HEK293T (cell line): ENCODE results near the gene CAMK2G.

ENCODE experiments used
- CTCF ChIA-PET: fragments of 350-600 bp; formaldehyde crosslinking; extraction: SDS; loops from one replicate; lab custom pipeline; 2021; ENCODE audit warnings: antibody characterized with exemption, inconsistent platforms; lab: Yijun Ruan, JAX
- POLR2A ChIA-PET: fragments of 350-600 bp; formaldehyde crosslinking; extraction: SDS; loops from one replicate; lab custom pipeline; 2020; ENCODE audit warnings: antibody characterized with exemption, inconsistent platforms; lab: Yijun Ruan, JAX
- DNase-seq: peaks from one replicate; pipeline ENCODE4 v3.0.0; 2012; ENCODE audit warnings: mixed read lengths; ENCODE audit errors: extremely low spot score
- ARNT ChIP-seq: fragments of 450-650 bp; IDR thresholded peaks from 2 replicates; pipeline ENCODE4 v1.6.1; 2017; ENCODE audit warnings: mild to moderate bottlenecking
- BHLHE40 ChIP-seq: fragments of 450-650 bp; IDR thresholded peaks from 2 replicates; pipeline ENCODE4 v1.6.1; 2016; ENCODE audit warnings: mild to moderate bottlenecking, moderate library complexity, borderline replicate concordance
- CTBP1 ChIP-seq: fragments of 450-650 bp; IDR thresholded peaks from 2 replicates; pipeline ENCODE4 v1.6.1; 2016; ENCODE audit warnings: borderline replicate concordance
- ELF4 ChIP-seq: fragments of 450-650 bp; IDR thresholded peaks from 2 replicates; pipeline ENCODE4 v1.6.1; 2017; ENCODE audit warnings: antibody characterized with exemption
- FOXA1 ChIP-seq: fragments of 450-650 bp; IDR thresholded peaks from 2 replicates; pipeline ENCODE4 v1.6.1; 2016; ENCODE audit warnings: mild to moderate bottlenecking
- FOXK2 ChIP-seq: fragments of 450-650 bp; IDR thresholded peaks from 2 replicates; pipeline ENCODE4 v1.6.1; 2016; ENCODE audit warnings: mild to moderate bottlenecking
- FOXM1 ChIP-seq: fragments of 450-650 bp; IDR thresholded peaks from 2 replicates; pipeline ENCODE4 v1.6.1; 2017; ENCODE audit warnings: mild to moderate bottlenecking, borderline replicate concordance
- HDGF ChIP-seq: fragments of 450-650 bp; IDR thresholded peaks from 2 replicates; pipeline ENCODE4 v1.6.1; 2017; ENCODE audit warnings: antibody characterized with exemption, borderline replicate concordance
- L3MBTL2 ChIP-seq: fragments of 450-650 bp; conservative IDR thresholded peaks from 2 replicates; pipeline ENCODE4 v1.6.1; 2016; ENCODE audit warnings: mild to moderate bottlenecking
- LEF1 ChIP-seq: fragments of 450-650 bp; IDR thresholded peaks from 2 replicates; pipeline ENCODE4 v1.6.1; 2017; ENCODE audit warnings: mild to moderate bottlenecking, borderline replicate concordance
- NFRKB ChIP-seq: fragments of 450-650 bp; IDR thresholded peaks from 2 replicates; pipeline ENCODE4 v1.6.1; 2016; ENCODE audit warnings: mild to moderate bottlenecking, moderate library complexity
- SP1 ChIP-seq: fragments of 450-650 bp; IDR thresholded peaks from 2 replicates; pipeline ENCODE4 v1.6.1; 2017
- SUZ12 ChIP-seq: fragments of 450-650 bp; IDR thresholded peaks from 2 replicates; pipeline ENCODE4 v1.6.1; 2016; ENCODE audit warnings: mild to moderate bottlenecking
- TARDBP ChIP-seq: fragments of 450-650 bp; IDR thresholded peaks from 2 replicates; pipeline ENCODE4 v1.6.1; 2016
- ZNF384 ChIP-seq: fragments of 450-650 bp; IDR thresholded peaks from 2 replicates; pipeline ENCODE4 v1.6.1; 2016
- TF ChIP-seq, protein P1 (sequence below): fragments of 450-650 bp; IDR thresholded peaks from 2 replicates; pipeline ENCODE4 v1.6.1; 2016

Gene CAMK2G

DNA sequence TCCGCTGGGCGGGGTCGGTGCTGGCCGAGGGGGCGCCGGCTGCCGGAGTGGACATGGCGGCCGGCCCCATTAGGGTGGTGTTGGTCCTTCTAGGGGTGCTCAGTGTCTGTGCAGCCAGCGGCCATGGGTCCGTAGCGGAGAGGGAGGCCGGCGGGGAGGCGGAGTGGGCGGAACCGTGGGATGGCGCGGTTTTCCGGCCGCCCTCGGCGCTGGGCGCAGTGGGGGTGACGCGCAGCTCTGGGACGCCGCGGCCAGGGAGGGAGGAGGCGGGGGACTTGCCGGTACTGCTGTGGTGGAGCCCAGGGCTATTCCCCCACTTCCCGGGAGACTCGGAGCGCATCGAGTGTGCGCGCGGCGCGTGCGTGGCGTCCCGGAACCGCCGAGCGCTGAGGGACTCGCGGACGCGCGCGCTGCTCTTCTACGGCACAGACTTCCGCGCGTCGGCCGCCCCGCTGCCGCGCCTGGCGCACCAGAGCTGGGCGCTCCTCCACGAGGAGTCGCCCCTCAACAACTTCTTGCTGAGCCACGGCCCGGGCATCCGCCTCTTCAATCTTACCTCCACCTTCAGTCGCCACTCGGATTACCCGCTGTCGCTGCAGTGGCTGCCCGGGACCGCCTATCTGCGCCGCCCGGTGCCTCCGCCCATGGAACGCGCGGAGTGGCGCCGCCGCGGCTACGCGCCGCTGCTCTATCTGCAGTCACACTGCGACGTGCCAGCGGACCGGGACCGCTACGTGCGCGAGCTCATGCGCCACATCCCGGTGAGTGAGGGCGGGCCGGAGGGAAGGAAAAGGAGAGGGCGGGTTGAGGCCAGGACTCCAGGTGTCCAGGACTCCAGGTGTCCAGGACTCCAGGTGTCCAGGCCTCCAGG, 101.8 kb downstream of the CAMK2G start:
- peak; percentile 72; the same call in 1 of the 2 replicates for TF ChIP-seq TARDBP
- TF ChIP-seq CTBP1, result peak; percentile 54; the same call in 1 of the 2 replicates
- TF ChIP-seq SP1, result no peak
- CTCF ChIA-PET, result interaction anchor here (0.6 to 1.0 kb wide), 5 partner anchors 23 to 130 kb away, joined by 3 read pairs; no protein-coding TSS in a partner anchor
- POLR2A ChIA-PET, result interaction anchor here (0.7 to 4.5 kb wide), 13 partner anchors 9 to 520 kb away, joined by 3 to 68 read pairs (median 4); partner anchors contain the start of genes CHCHD1, MRPS16, SEC24C and ZSWIM8
- DNase-seq, result peak; percentile 63

DNA sequence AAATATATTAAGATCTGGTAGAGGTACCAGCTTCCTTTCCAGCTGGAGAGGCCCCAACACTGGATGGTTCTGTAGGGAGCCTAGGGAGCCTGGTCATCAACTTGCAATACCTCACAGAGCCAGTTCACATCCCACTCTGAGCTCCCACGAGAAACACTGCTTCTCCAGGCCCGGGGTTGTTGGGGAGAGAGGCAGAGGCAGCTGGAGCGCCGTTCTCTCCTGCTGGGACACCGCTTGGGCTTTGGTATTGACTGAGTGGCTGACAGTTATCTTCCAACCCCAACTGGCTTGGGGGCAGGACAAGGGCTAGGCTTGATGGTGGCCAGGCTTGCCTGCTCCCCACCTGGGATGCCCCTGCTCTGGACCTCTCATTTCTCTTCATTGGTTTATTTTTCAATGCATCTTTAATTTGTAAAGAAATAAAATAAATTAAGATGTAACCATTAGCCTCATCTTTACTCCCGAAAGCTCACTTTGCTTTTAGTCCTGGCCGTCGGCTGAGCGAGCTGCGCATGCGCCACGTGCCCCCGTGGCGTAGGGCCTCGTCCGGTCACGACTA, 102.6 kb downstream of the CAMK2G start:
- TF ChIP-seq CTBP1, result no peak
- TF ChIP-seq FOXM1, result no peak
- no peak for TF ChIP-seq FOXK2
- TF ChIP-seq HDGF, result no peak
- ChIA-PET CTCF (interaction anchor here (0.6 kb wide), 2 partner anchors 24 to 131 kb away, joined by 3 read pairs; no protein-coding TSS in a partner anchor), POLR2A (interaction anchor here (1.1 to 4.5 kb wide), 11 partner anchors 8 to 108 kb away, joined by 3 to 68 read pairs (median 7); partner anchors contain the start of genes CHCHD1 and SEC24C)
- peak; percentile 75 for DNase-seq

DNA sequence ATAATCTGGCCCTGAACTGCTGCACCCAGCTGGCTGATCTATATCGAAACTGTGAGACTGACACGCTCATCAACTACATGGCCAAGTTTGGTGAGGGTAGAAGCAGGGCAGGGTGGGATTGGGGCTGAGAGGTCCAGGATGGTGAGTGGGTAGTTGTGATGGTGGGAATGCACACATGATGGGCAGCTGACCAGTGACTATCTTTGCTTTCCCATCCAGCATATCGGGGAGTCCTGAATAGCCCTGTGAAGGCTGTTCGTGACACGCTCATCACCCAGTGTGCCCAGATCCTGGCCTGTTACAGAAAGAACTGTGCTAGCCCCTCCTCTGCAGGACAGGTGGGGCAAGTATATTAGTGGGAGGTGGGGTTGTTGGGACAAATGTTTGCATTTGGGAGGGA, 105.0 kb downstream of the CAMK2G start:
- POLR2A ChIA-PET, result interaction anchor here (1.0 to 4.2 kb wide), 4 partner anchors 11 to 25 kb away, joined by 3 to 68 read pairs (median 6); partner anchors contain the start of genes CHCHD1 and SEC24C
- CTCF ChIA-PET, result interaction anchor here (0.7 kb wide), 1 partner anchor 1022 kb away, joined by 4 read pairs; no protein-coding TSS in a partner anchor

DNA sequence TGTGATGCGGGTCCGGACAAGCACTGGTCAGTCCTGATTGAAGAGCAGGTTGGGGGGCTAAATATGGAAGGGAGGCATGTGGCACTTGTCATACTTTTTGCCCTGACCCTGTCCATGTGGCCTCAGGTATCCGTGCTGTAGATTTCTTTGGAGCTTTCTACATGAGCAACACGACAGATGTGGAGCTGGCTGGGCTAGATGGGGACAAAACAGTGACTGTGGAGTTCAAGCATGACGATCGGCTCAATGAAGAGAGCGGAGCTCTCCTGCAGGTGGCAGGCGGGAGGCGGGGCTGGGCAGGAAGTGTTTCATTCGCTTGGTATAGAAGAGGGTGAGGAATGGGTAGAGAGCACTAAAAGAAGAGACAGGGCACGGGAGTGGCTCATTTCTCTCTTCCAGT, 105.5 kb downstream of the CAMK2G start:
- no peak for DNase-seq
- POLR2A ChIA-PET, result interaction anchor here (1.0 to 2.0 kb wide), 3 partner anchors 11 to 24 kb away, joined by 3 to 9 read pairs (median 3); partner anchors contain the start of genes CHCHD1 and SEC24C
- CTCF ChIA-PET, result no interaction called here
- TF ChIP-seq CTBP1 (no peak), ARNT (no peak), ZNF384 (no peak), SUZ12 (no peak), BHLHE40 (no peak), TARDBP (no peak), ELF4 (no peak), SP1 (no peak), HDGF (no peak), LEF1 (no peak), FOXK2 (no peak)
- TF ChIP-seq, protein P1, sequence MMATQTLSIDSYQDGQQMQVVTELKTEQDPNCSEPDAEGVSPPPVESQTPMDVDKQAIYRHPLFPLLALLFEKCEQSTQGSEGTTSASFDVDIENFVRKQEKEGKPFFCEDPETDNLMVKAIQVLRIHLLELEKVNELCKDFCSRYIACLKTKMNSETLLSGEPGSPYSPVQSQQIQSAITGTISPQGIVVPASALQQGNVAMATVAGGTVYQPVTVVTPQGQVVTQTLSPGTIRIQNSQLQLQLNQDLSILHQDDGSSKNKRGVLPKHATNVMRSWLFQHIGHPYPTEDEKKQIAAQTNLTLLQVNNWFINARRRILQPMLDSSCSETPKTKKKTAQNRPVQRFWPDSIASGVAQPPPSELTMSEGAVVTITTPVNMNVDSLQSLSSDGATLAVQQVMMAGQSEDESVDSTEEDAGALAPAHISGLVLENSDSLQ, result no peak

More for the DNA sequence above, 105.0 kb downstream of the CAMK2G start:
- TF ChIP-seq FOXM1, result no peak
- DNase-seq, result no peak

DNA sequence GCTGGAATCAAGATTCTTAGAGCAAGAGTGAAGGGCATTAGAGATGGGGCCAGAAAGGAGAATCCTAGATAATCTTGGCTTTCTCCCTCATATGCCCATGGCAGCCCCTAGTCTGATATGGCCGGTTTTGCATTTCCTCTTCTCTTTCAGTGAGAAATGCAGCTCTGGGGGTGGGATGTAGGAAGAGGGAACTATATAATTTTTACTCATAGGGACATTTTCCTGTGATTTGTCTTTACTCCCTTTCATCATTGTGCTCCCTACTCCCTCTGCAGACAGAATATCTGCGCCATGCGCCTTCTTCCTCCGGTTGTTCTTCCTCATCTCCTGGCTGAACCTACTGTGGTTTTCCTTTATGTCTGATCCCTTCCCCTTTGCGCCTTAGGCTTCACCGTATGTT, 109.3 kb downstream of the CAMK2G start:
- no peak for DNase-seq
- TF ChIP-seq TARDBP, result no peak
- TF ChIP-seq ZNF384, result no peak
- TF ChIP-seq SP1, result no peak
- no peak for TF ChIP-seq FOXM1
- TF ChIP-seq FOXK2, result no peak
- TF ChIP-seq L3MBTL2, result no peak
- no peak for TF ChIP-seq NFRKB
- ChIA-PET POLR2A (no interaction called here), CTCF (no interaction called here)

DNA sequence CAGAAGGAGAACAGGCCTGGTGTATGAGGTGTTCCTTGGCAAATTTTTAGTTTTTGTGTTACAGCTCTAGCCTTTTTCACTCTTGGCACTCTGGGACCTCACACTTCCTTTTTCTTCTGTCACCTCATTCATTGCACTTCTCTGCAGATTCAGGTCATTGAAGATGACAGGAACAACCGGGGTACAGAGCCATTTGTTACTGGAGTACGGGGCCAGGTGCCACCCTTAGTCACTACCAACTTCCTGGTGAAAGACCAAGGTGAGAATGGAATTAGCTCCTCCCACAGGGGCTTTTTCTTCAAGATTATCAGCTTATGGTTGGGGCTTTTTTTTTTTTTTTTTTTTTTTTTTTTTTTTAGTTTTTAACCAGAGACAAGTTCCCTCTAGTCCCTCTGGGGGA, 111.0 kb downstream of the CAMK2G start:
- TF ChIP-seq LEF1, result no peak
- TF ChIP-seq SUZ12, result no peak
- TF ChIP-seq, protein P1, result no peak
- TF ChIP-seq NFRKB, result no peak
- no peak for TF ChIP-seq ZNF384
- no peak for TF ChIP-seq FOXA1
- no peak for TF ChIP-seq FOXM1
- TF ChIP-seq ARNT, result no peak
- no peak for TF ChIP-seq BHLHE40
- TF ChIP-seq FOXK2, result no peak
- no peak for TF ChIP-seq SP1
- TF ChIP-seq ELF4, result no peak
- no peak for TF ChIP-seq L3MBTL2
- CTCF ChIA-PET, result no interaction called here
- POLR2A ChIA-PET, result interaction anchor here (0.6 to 1.2 kb wide), 2 partner anchors 9 to 17 kb away, joined by 3 read pairs; a partner anchor contains a TSS
- no peak for DNase-seq

DNA sequence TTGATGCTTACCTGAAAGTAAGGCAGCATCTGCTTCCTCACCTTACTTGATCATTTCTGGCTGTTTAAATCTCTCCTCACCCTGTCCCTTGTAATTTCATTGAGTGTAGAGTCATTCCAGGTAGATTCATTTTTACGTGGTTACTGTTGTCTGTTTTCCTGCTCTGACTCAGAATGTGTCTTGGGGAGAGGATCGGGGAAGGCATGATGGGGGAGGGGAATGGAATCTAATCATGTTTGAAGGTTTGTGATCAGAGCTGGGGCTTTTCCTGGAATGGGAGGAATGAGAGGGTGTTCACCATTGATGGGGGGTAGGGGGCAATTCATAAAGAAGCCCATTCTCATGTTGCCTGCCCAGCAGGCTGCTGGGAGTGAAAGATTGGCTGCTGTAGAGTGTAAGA, 111.4 kb downstream of the CAMK2G start:
- CTCF ChIA-PET, result no interaction called here
- DNase-seq, result no peak
- TF ChIP-seq NFRKB (no peak), FOXK2 (no peak), FOXM1 (no peak), ELF4 (no peak), SP1 (no peak), FOXA1 (no peak), SUZ12 (no peak), ZNF384 (no peak), LEF1 (no peak), HDGF (no peak), ARNT (no peak), BHLHE40 (no peak), CTBP1 (no peak), L3MBTL2 (no peak), TARDBP (no peak)
- TF ChIP-seq, protein P1, result no peak
- POLR2A ChIA-PET, result interaction anchor here (0.6 to 1.2 kb wide), 2 partner anchors 9 to 18 kb away, joined by 3 read pairs; a partner anchor contains a TSS
